NCI-H187 treated with DMSO at 0.1 percent for 48 hours (cell line): ENCODE results near the gene RHOG.
"Not testable (repeated sequence)": the region's sequence is repeated elsewhere in the genome, so short reads cannot be mapped to it uniquely, and the experiment has no call there.

Source experiments
- DNase-seq: peaks from one replicate; lab custom pipeline; 2025; lab: John Stamatoyannopoulos, UW

Gene RHOG

GRCh38 chr11:3808861-3809623 is 31.7 kb downstream of the RHOG start:
- no peak for DNase-seq

GRCh38 chr11:3807909-3808860 is 32.6 kb downstream of the RHOG start, which contains the start of gene PGAP2:
PGAP2 (plus strand) TSS chr11:3808560; CDS start chr11:3811260, 2,700 bp downstream.
- DNase-seq: no peak

DNA sequence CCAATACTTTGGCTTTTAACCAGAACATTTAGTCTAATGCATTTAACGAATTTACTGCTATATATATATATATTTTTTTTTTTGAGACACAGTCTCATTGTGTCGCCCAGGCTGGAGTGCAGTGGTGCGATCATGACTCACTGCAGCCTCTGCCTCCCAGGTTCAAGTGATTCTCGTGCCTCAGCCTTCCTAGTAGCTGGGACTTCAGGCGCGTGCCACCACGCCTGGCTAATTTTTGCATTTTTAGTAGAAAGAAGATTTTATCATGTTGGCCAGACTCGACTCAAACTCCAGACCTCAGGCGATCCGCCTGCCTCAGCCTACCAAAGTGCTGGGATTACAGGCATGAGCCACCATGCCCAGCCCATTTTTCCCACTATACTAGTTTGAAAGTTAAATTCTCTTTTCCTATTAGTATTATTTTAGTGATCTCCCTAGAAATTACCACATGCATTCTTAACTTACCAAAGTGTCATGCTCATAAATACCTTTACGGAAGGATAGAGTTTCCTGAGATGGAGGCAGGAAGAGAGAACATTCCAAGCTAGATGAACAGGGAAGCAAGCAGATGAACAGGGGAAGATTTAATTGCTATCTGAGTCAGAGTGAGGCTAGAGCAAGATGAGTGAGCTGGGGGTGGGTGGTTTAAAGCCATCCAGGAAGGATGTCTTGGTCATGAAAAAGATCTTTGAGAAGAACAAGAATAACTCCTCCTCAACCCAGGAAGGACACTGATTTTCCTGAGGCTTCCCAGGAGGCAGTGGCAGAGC is 36.8 kb downstream of the RHOG start:
- no peak for DNase-seq

- DNase-seq: no peak
Observed at GRCh38 chr11:3802011-3802790, 38.6 kb downstream of the RHOG start.

DNA sequence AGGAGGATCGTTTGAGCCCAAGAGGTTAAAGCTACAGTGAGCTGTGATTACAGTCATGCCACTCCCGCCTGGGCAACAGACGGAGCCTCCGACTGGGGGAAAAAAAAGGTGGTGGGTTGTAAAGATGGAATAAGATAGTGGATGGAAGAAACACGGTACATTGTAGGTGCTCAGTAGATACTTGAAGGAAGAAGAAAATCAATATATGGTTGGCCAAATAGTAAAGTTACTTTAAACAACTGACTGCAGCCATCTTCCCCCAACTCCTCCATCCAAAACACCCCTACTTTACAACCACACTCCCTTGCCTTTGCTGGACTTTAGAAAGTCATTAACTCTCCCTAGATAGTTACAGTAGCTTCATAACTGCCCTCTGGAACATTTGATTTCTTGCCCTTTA is 40.9 kb downstream of the RHOG start:
- DNase-seq: no peak

- no peak for DNase-seq
Observed at GRCh38 chr11:3799143-3799542, 41.6 kb downstream of the RHOG start.

GRCh38 chr11:3797329-3798090 is 43.2 kb downstream of the RHOG start, which contains the start of gene NUP98:
NUP98 (minus strand) TSS chr11:3797554; CDS start chr11:3782117, 15,437 bp downstream.
- DNase-seq: peak; percentile 98

- DNase-seq: no peak
Observed at GRCh38 chr11:3796801-3797328, 43.9 kb downstream of the RHOG start.

- no peak for DNase-seq
Observed at GRCh38 chr11:3796346-3796745, 44.4 kb downstream of the RHOG start.

DNA sequence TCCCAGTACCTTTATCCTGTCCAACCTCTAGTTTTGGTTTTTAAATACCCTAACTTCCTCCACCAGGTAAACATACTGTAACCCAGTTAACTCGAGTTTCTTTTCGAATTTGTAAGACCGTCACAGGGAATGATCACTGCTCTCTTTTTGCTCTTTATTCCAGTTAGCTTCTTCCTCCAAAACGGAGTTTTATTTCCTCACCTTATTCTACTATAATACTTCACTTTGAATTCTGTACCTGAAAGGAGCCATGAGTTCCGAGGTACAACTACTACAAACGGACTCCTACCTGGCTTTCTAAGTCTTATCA is 44.8 kb downstream of the RHOG start:
- no peak for DNase-seq

DNA sequence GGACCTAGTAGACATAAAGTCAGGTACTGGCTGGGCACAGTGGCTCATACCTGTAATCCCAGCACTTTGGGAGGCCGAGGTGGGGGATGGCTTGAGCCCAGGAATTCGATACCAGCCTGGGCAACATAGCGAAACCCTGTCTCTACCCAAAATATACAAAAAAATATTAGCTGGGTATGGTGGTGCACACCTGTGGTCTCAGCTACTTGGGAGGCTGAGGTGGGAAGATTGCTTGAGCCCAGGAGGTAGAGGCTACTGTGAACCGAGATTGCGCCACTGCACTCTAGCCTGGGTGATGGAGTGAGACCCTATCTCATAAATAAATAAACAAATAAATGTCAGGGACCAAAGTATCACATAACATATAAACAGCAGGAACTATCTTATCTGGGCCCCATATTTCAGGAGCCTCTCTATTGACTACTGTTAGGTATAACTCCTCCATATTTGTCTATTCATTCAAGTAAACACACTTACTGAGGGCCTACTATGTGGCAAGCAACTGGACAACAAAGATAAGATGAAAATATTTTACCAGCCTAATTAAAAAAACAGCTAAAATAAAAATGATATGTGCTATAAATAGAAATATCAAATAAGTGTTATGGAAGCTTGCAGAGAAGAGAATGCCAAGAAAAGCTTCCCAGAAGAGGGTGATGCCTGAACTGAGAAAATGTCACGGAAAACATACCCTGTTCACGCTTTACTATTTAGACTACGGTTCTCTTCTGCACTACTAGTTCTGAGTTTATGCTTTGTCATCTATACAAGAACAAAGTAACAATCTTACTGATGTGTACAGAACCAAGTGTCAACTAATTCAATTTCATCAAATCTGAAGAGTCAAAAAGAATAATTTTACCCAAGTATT is 45.4 kb downstream of the RHOG start:
- DNase-seq: no peak

DNA sequence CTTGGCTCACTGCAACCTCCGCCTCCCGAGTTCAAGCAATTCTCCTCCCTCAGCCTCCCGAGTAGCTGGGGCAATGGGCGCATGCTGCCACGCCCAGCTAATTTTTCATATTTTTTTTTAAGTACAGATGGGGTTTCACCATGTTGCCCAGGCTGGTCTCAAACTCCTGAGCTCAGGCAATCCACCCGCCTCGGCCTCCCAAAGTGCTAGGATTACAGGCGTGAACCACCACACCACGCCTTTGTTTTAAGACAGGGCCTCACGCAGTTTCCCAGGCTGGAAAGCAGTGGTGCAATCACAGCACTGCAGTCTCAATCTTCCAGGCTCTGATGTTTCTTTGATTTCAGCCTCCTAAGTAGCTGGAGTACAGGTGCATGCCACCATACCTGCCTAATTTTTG is 46.4 kb downstream of the RHOG start:
- DNase-seq: not testable (repeated sequence)

DNA sequence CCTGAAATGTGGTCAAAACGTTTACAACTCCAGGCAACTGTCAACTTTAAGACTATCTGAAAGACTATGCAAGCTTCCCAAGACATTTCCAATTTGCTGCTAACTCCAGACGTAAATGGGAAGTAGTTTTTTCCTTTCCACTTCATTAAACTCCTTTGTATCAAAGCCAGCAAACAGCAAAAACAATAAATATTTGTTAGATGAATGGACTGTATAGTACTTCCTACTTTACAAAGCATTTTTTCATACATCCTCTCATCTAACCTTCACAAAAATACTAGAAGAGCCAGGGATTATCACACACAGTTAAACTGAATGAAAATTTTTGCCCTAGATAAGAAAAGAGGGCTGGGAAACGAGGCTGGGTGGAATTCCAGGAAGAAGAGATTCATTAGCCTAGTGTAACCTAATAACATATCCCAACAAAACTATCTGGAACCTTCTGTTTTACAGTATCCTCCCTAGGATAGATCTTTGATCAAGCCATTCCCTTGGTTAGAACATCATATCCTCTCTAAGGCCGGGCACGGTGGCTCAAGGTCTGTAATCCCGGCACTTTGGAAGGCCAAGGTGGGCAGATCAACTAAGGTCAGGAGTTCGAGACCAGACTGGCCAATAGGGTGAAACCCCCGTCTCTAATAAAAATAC is 53.9 kb downstream of the RHOG start:
- DNase-seq: no peak

- no peak for DNase-seq
Observed at GRCh38 chr11:3783611-3784010, 57.1 kb downstream of the RHOG start.

DNA sequence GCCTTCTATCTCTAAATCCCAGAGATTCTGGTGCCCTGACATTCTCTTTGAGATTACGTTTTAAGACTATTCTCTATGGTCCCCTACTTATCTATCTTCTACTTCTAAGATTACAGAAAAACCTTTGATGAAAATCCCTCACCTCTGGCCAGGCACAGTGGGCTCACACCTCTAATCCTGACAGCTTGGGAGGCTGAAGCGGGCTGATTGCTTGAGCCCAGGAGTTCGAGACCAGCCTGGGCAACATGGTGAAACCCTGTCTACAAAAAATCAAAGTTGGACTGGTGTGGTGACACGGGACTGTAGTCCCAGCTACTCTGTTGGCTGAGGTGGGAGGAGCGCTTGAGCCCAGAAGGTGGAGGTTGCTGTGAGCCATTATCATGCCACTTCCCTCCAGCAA is 57.8 kb downstream of the RHOG start:
- DNase-seq: no peak

- DNase-seq: no peak
Observed at GRCh38 chr11:3781423-3781822, 59.3 kb downstream of the RHOG start.
